ENCODE results near the gene UTP18.

UTP18 gene

GRCh38 chr17:51335883-51336822 lies 75.8 kb downstream of the UTP18 start:
- DNase-seq, result no peak

GRCh38 chr17:51341457-51341856 lies 81.1 kb downstream of the UTP18 start:
- no peak for DNase-seq

GRCh38 chr17:51342257-51342656 lies 81.9 kb downstream of the UTP18 start:
- no peak for DNase-seq

- peak; percentile 25 for DNase-seq
Observed at GRCh38 chr17:51344532-51344931, 84.2 kb downstream of the UTP18 start.

GRCh38 chr17:51346218-51346982 lies 86.1 kb downstream of the UTP18 start:
- DNase-seq, result no peak
